Heart right ventricle (tissue), 16 donors: ENCODE data around the gene PPP3R2. TPM values are rescaled to one million over a fixed set of nuclear protein-coding genes. Genes with fewer than 3 reads are reported as not detected.

Experiments
- ATAC-seq, 8 donors: fragments of 200-7000 bp; cut with Tn5 transposase; one replicate each; pipeline ENCODE4 v1.9.1; 2020; ENCODE audit warnings: mild to moderate bottlenecking in 8 of 8, moderate library complexity in 8 of 8, moderate number of reproducible peaks in 1 of 8
- DNase-seq, 2 donors: peaks; one replicate each; pipeline ENCODE4 v3.0.0-alpha.2; 2020
- H3K27ac ChIP-seq, 10 donors: fragments of 200-600 bp; sonication (generic) in 2 of 10; one replicate each; pipeline versions ENCODE4 v1.5.0 to v1.8.0; 2020 to 2022; ENCODE audit warnings: mild to moderate bottlenecking in 3 of 10
- H3K27me3 ChIP-seq, 7 donors: fragments of 200-600 bp; one replicate each; pipeline ENCODE4 v1.8.0; 2021 to 2022; ENCODE audit warnings: mild to moderate bottlenecking in 2 of 7
- H3K36me3 ChIP-seq, 9 donors: fragments of 200-600 bp; sonication (generic) in 1 of 9; one replicate each; pipeline versions ENCODE4 v1.5.0 to v1.8.0; 2020 to 2022; ENCODE audit warnings: mild to moderate bottlenecking in 2 of 9
- H3K4me1 ChIP-seq, 9 donors: fragments of 200-600 bp; sonication (generic) in 1 of 9; one replicate each; pipeline versions ENCODE4 v1.5.0 to v1.8.0; 2020 to 2022; ENCODE audit warnings: mild to moderate bottlenecking in 4 of 9
- H3K4me3 ChIP-seq, 10 donors: fragments of 200-600 bp; sonication (generic) in 2 of 10; one replicate each; pipeline versions ENCODE4 v1.5.0 to v1.8.0; 2020 to 2022; ENCODE audit warnings: mild to moderate bottlenecking in 7 of 10, moderate library complexity in 2 of 10
- H3K9me3 ChIP-seq, 11 donors: fragments of 200-600 bp in 10 of 11; sonication (generic) in 2 of 11; one replicate each; pipeline versions ENCODE4 v1.5.0 to v1.8.0; 2013 to 2022; ENCODE audit warnings: mild to moderate bottlenecking in 2 of 11, control low read depth in 1 of 11, moderate library complexity in 1 of 11
- WGBS, 2 donors: extraction: QIAGEN DNeasy Blood & Tissue Kit; methylation state at CpG; one replicate each; pipeline ENCODE4 v1.1.7; 2013; ENCODE audit warnings: inconsistent platforms in 1 of 2; 5-methylcytosine and 5-hydroxymethylcytosine counted together
- intact Hi-C, 10 donors: fragments of 100-400 bp; cut with DNase I; formaldehyde crosslinking; loops; one replicate each; pipeline versions ENCODE4 v1.11.1 to v1.14.2; 2022
- polyA plus RNA-seq, 2 donors: library from polyadenylated mRNA; stranded (reverse); fragments of 200-250 nt; gene quantifications; one replicate each; pipeline ENCODE4 v1.2.3, GENCODE V29; 2013
- total RNA-seq, 10 donors: library from RNA; stranded (reverse); fragmentation: NEBNext Ultra II Directional in 3 of 10; extraction: Animal tissue kit (Norgen Biotek cat#: 25700) in 3 of 10; gene quantifications; one replicate each; pipeline versions ENCODE4 v1.2.1 to v1.2.4, GENCODE V29; 2021 to 2023
- TF ChIP-seq, protein P1 (sequence below), 9 donors: fragments of 200-600 bp; sonication (generic) in 2 of 9; IDR thresholded peaks; one replicate each; pipeline versions ENCODE4 v1.5.0 to v1.8.0; 2021 to 2022; ENCODE audit warnings: antibody characterized with exemption in 9 of 9, mild to moderate bottlenecking in 5 of 9, moderate library complexity in 1 of 9
- donor health status: Arrhythmogenic right ventricular cardiomyopathy.
- donor health status: ischemic (EF 13 %, LVEDD 7.1; RV severe dilation, severe dysfunction).
- donor health status: healthy with polysubstance abuse.
- donor health status: DM: no; HTN: yes; CAD: no.
- donor health status: DM: no; HTN: no; CAD: no.
- donor health status: ischemic (EF 25% LVEDD 6.9; RV normal size, moderate dysfunction).
- donor health status: ischemic (EF 25% LVEDD 5.7; RV mildly dilated, moderate dysfunction).
- donor health status: healthy.
- donor health status: DM: yes; HTN: yes; CAD: no.
- donor health status: Ischemic cardiomyopathy.
- donor health status: ischemic (EF 35%, LVEDD 5.7; RV mildly dilated, moderate dysfunction).
- donor health status: nonischemic (EF 11% LVEDD 7.7; RV severe dilation, severe dysfunction).
- donor health status: DM: yes; HTN: yes; CAD: no.
- donor health status: PGD.
- donor health status: ischemic (EF 29% LVEDD 5.4; RV normal size, mild dysfunction).
- donor health status: nonischemic (EF 23%, LVEDD 6.1; RV moderate dilation, normal function).

Gene PPP3R2
- total and polyA plus RNA-seq, 12 donors, result not detected

- ATAC-seq, result peak in 4 of 8 donors; percentile 7 to 61 (median 48)
- H3K36me3 ChIP-seq, result no peaks in the 10 kb centered on the region
- no peak overlapping the region for H3K27ac ChIP-seq
- H3K27me3 ChIP-seq, result peaks cover 0 to 34% (median 10%) of the 10 kb centered on the region in 7 donors
- 17 to 24% methylated on average over 11 of the region's 11 CpGs for WGBS, 2 donors
- H3K4me1 ChIP-seq, result peaks cover 0 to 6% (median 0%) of the 10 kb centered on the region in 9 donors
- intact Hi-C loops, result loop anchor here in 6 of 10 donors (5.0 to 10.0 kb wide), 3 partner anchors 113 to 135 kb away; partner anchors contain the start of gene GRIN3A (in 2 of the 6)
- TF ChIP-seq, protein P1, sequence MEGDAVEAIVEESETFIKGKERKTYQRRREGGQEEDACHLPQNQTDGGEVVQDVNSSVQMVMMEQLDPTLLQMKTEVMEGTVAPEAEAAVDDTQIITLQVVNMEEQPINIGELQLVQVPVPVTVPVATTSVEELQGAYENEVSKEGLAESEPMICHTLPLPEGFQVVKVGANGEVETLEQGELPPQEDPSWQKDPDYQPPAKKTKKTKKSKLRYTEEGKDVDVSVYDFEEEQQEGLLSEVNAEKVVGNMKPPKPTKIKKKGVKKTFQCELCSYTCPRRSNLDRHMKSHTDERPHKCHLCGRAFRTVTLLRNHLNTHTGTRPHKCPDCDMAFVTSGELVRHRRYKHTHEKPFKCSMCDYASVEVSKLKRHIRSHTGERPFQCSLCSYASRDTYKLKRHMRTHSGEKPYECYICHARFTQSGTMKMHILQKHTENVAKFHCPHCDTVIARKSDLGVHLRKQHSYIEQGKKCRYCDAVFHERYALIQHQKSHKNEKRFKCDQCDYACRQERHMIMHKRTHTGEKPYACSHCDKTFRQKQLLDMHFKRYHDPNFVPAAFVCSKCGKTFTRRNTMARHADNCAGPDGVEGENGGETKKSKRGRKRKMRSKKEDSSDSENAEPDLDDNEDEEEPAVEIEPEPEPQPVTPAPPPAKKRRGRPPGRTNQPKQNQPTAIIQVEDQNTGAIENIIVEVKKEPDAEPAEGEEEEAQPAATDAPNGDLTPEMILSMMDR (IDR thresholded peaks at IDR 0.05), result peak; percentile 40 to 72 (median 65)
- H3K9me3 ChIP-seq, result no peaks in the 10 kb centered on the region
- peak in 1 of 2 donors; percentile 16 for DNase-seq
- H3K4me3 ChIP-seq, result no peak overlapping the region
Observed at GRCh38 chr9:101601904-101602765, 7.4 kb upstream of the PPP3R2 start.

DNA sequence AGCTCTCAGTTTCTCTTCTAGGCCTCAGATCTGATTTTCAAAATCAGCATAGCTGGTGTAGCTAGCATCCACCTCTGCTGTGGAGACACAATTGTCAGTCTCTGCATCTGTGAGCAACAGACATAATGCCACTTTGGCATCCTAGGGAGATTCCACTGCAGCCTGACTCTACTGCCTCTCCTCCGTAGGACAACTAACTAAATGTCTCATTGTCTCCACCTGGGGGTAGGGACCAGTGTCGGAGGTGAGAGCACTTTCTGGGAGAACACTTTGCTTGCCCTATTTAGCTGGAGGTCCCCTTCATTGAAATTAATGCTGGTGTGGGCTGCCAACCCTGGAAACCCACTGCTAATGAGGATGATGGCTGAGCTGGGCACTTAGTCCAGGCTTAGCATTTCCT, 1.4 kb downstream of the PPP3R2 start:
- H3K4me1 ChIP-seq, result no peaks in the 10 kb centered on the region
- no peak overlapping the region for H3K27ac ChIP-seq
- peaks cover 0 to 7% (median 0%) of the 10 kb centered on the region in 7 donors for H3K27me3 ChIP-seq
- DNase-seq (no peak), ATAC-seq (no peak)
- H3K4me3 ChIP-seq, result no peak overlapping the region
- TF ChIP-seq, protein P1 (IDR thresholded peaks at IDR 0.05), result no peak
- H3K36me3 ChIP-seq, result no peaks in the 10 kb centered on the region
- 66 to 74% methylated on average over 2 of the region's 2 CpGs for WGBS, 2 donors
- no peaks in the 10 kb centered on the region for H3K9me3 ChIP-seq
- intact Hi-C loops, result loop anchor here in 1 of 10 donors (10.0 kb wide), 1 partner anchor 61 kb away; no protein-coding TSS in a partner anchor

- TF ChIP-seq, protein P1 (IDR thresholded peaks at IDR 0.05), result no peak
- no peak for ATAC-seq
- intact Hi-C loops, result loop anchor here in 1 of 10 donors (10.0 kb wide), 1 partner anchor 62 kb away; no protein-coding TSS in a partner anchor
- DNase-seq, result no peak
- H3K4me1 ChIP-seq, result no peaks in the 10 kb centered on the region
- no peak overlapping the region for H3K27ac ChIP-seq
- no peaks in the 10 kb centered on the region for H3K9me3 ChIP-seq
- H3K36me3 ChIP-seq, result no peaks in the 10 kb centered on the region
- no peak overlapping the region for H3K4me3 ChIP-seq
- peaks cover 0 to 7% (median 0%) of the 10 kb centered on the region in 7 donors for H3K27me3 ChIP-seq
Observed at GRCh38 chr9:101592788-101593187, 2.0 kb downstream of the PPP3R2 start.

DNA sequence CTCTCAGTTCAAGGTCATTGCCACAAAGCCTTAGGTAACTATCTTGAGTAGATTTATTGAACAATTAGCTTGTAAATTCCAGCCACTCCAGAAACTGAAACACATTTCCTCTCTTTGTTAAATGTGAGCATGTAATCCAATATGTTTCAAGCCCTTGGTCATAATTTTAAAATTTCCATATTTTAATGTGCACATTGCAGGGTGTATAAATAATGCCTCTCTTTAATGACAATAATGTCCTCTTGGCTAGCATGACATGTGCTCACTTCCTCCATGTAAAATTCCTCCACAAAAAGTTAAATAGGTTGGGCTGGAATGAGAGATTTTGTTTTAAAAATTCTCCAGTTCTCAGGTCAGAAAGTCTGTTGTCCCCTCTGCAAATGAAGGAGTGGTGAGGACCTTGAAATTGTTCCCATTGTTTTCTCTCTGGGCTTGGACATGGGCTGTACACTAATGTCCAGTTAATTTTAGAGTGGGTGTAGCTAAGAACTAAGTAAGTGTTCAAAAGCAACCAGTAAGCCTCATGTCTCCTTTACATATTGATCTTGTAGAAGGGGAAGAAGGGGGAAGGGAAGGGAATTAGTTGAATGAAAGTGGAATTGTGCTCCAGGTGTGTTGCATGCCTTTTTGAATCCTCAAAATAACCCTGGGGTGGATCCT, 2.9 kb downstream of the PPP3R2 start:
- Histone ChIP-seq H3K36me3 (no peaks in the 10 kb centered on the region), H3K9me3 (no peaks in the 10 kb centered on the region), H3K27ac (no peak overlapping the region), H3K27me3 (peaks cover 0 to 7% (median 0%) of the 10 kb centered on the region in 7 donors), H3K4me3 (no peak overlapping the region), H3K4me1 (no peaks in the 10 kb centered on the region)
- TF ChIP-seq, protein P1 (IDR thresholded peaks at IDR 0.05), result no peak
- intact Hi-C loops, result loop anchor here in 1 of 10 donors (10.0 kb wide), 1 partner anchor 63 kb away; no protein-coding TSS in a partner anchor
- no peak for ATAC-seq
- no peak for DNase-seq
